ENCODE data around the gene CYB5D1.

The CYB5D1 gene

GRCh38 chr17:7894226-7894625, 36.4 kb downstream of the CYB5D1 start:
- ATAC-seq: no peak
- TF ChIP-seq ZNF565 (CRISPR knock-in tag; conservative IDR thresholded peaks at IDR 0.05; ENCODE audit: low read depth) (no peak), CSDC2 (CRISPR knock-in tag; IDR thresholded peaks at IDR 0.05) (no peak), ESRRG (CRISPR knock-in tag; IDR thresholded peaks at IDR 0.05) (no peak), ISL1 (CRISPR knock-in tag; IDR thresholded peaks at IDR 0.05) (no peak), OSR1 (CRISPR knock-in tag; IDR thresholded peaks at IDR 0.05) (no peak), ZFP3 (CRISPR knock-in tag; IDR thresholded peaks at IDR 0.05) (no peak), TOX (CRISPR knock-in tag; IDR thresholded peaks at IDR 0.05; ENCODE audit: borderline replicate concordance) (no peak)

GRCh38 chr17:7894866-7895265, 37.1 kb downstream of the CYB5D1 start:
- ATAC-seq: no peak
- TF ChIP-seq PPARA (CRISPR knock-in tag; IDR thresholded peaks at IDR 0.05; ENCODE audit: borderline replicate concordance) (no peak), BACH2 (CRISPR knock-in tag; IDR thresholded peaks at IDR 0.05; ENCODE audit: borderline replicate concordance) (no peak), OSR1 (CRISPR knock-in tag; IDR thresholded peaks at IDR 0.05) (no peak), ZNF8 (CRISPR knock-in tag; IDR thresholded peaks at IDR 0.05) (no peak), ISL1 (CRISPR knock-in tag; IDR thresholded peaks at IDR 0.05) (no peak), TOX (CRISPR knock-in tag; IDR thresholded peaks at IDR 0.05; ENCODE audit: borderline replicate concordance) (no peak), ZFP3 (CRISPR knock-in tag; IDR thresholded peaks at IDR 0.05) (no peak), RARB (CRISPR knock-in tag; IDR thresholded peaks at IDR 0.05) (no peak), ZNF565 (CRISPR knock-in tag; conservative IDR thresholded peaks at IDR 0.05; ENCODE audit: low read depth) (no peak), ESRRG (CRISPR knock-in tag; IDR thresholded peaks at IDR 0.05) (no peak), ZC3H10 (CRISPR knock-in tag; IDR thresholded peaks at IDR 0.05) (no peak), CSDC2 (CRISPR knock-in tag; IDR thresholded peaks at IDR 0.05) (no peak), ZNF70 (CRISPR knock-in tag; IDR thresholded peaks at IDR 0.05) (no peak), POU6F1 (CRISPR knock-in tag; IDR thresholded peaks at IDR 0.05; ENCODE audit: borderline replicate concordance, low read depth) (no peak), PATZ1 (CRISPR knock-in tag; IDR thresholded peaks at IDR 0.05; ENCODE audit: borderline replicate concordance) (no peak), SNAI2 (CRISPR knock-in tag; IDR thresholded peaks at IDR 0.05) (no peak)
- TF ChIP-seq, protein P1, sequence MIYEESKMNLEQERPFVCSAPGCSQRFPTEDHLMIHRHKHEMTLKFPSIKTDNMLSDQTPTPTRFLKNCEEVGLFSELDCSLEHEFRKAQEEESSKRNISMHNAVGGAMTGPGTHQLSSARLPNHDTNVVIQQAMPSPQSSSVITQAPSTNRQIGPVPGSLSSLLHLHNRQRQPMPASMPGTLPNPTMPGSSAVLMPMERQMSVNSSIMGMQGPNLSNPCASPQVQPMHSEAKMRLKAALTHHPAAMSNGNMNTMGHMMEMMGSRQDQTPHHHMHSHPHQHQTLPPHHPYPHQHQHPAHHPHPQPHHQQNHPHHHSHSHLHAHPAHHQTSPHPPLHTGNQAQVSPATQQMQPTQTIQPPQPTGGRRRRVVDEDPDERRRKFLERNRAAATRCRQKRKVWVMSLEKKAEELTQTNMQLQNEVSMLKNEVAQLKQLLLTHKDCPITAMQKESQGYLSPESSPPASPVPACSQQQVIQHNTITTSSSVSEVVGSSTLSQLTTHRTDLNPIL (CRISPR knock-in tag; IDR thresholded peaks at IDR 0.05; ENCODE audit: low read depth): no peak

DNA sequence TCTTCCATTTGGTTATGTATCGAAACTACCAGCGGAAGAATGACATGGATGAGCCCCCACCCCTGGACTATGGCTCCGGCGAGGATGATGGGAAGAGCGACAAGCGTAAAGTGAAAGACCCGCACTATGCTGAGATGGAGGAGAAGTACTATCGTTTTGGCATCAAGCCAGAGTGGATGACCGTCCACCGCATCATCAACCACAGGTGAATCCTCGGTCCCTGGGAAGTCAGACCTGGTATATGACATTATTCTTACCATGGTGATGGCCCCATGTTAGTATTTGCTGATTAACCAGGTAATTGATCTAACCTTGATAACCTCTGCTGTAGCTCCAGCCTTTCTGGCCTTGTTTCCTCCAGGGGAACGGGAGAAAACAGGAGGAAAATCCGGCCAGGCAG, 39.3 kb downstream of the CYB5D1 start:
- ATAC-seq: no peak
- TF ChIP-seq SNAI2 (CRISPR knock-in tag; IDR thresholded peaks at IDR 0.05) (no peak), ARNTL (CRISPR knock-in tag; IDR thresholded peaks at IDR 0.05; ENCODE audit: borderline replicate concordance, low read depth) (no peak), OSR1 (CRISPR knock-in tag; IDR thresholded peaks at IDR 0.05) (no peak), POU6F1 (CRISPR knock-in tag; IDR thresholded peaks at IDR 0.05; ENCODE audit: borderline replicate concordance, low read depth) (no peak), ESRRG (CRISPR knock-in tag; IDR thresholded peaks at IDR 0.05) (no peak)

DNA sequence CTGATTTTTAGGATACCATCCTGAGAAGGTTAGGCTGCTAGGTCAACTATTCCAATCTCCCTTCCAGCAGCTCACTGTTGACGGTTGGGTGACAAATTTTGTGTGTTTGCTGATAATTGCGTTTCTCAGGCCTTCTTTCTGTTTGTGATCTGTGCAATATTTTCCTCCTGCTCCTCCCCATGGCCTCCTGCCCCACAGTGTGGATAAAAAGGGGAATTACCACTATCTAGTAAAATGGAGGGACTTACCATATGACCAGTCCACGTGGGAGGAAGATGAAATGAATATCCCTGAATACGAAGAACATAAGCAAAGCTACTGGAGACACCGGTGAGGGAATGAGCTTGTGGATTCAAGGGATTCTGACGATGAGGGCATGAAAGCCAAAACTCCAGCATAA, 40.0 kb downstream of the CYB5D1 start:
- TF ChIP-seq, protein P2, sequence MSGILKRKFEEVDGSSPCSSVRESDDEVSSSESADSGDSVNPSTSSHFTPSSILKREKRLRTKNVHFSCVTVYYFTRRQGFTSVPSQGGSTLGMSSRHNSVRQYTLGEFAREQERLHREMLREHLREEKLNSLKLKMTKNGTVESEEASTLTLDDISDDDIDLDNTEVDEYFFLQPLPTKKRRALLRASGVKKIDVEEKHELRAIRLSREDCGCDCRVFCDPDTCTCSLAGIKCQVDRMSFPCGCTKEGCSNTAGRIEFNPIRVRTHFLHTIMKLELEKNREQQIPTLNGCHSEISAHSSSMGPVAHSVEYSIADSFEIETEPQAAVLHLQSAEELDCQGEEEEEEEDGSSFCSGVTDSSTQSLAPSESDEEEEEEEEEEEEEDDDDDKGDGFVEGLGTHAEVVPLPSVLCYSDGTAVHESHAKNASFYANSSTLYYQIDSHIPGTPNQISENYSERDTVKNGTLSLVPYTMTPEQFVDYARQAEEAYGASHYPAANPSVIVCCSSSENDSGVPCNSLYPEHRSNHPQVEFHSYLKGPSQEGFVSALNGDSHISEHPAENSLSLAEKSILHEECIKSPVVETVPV (CRISPR knock-in tag; IDR thresholded peaks at IDR 0.05): no peak
- peak; percentile 90 for ATAC-seq

All from SK-N-SH treated with all-trans-retinoic acid at 6 μM for 48 hours (cell line).